HEK293 (cell line): Measurements from ENCODE around the gene MAIP1.

Experiments used
- GLI4 ChIP-seq: fragments of 450-650 bp; formaldehyde crosslinking; IDR thresholded peaks from 2 replicates; pipeline ENCODE4 v1.5.1; 2016; ENCODE audit warnings: missing biosample characterization, missing genetic modification characterization
- IKZF3 ChIP-seq: fragments of 450-650 bp; IDR thresholded peaks from 2 replicates; pipeline ENCODE4 v1.5.0; 2018; ENCODE audit warnings: missing biosample characterization, mild to moderate bottlenecking, missing genetic modification characterization, moderate library complexity
- KLF10 ChIP-seq: fragments of 450-650 bp; IDR thresholded peaks from 2 replicates; pipeline ENCODE4 v1.5.1; 2018; ENCODE audit warnings: missing biosample characterization, mild to moderate bottlenecking, missing genetic modification characterization
- KLF7 ChIP-seq: fragments of 450-650 bp; formaldehyde crosslinking; IDR thresholded peaks from 2 replicates; pipeline ENCODE4 v1.5.1; 2016; ENCODE audit warnings: missing biosample characterization, missing genetic modification characterization, borderline replicate concordance
- MYNN ChIP-seq: fragments of 450-650 bp; formaldehyde crosslinking; IDR thresholded peaks from 2 replicates; pipeline ENCODE4 v1.5.1; 2016; ENCODE audit warnings: missing biosample characterization, missing genetic modification characterization, borderline replicate concordance
- MZF1 ChIP-seq: fragments of 450-650 bp; formaldehyde crosslinking; IDR thresholded peaks from 2 replicates; pipeline ENCODE4 v1.5.1; 2017; ENCODE audit warnings: missing biosample characterization, missing genetic modification characterization, borderline replicate concordance
- SALL2 ChIP-seq: fragments of 450-650 bp; formaldehyde crosslinking; IDR thresholded peaks from 2 replicates; pipeline ENCODE4 v1.5.0; 2017; ENCODE audit warnings: missing biosample characterization, mild to moderate bottlenecking, missing genetic modification characterization, borderline replicate concordance
- SP2 ChIP-seq: fragments of 450-650 bp; formaldehyde crosslinking; IDR thresholded peaks from 2 replicates; pipeline ENCODE4 v1.5.1; 2016; ENCODE audit warnings: missing biosample characterization, missing genetic modification characterization
- ZBTB21 ChIP-seq: fragments of 450-650 bp; formaldehyde crosslinking; IDR thresholded peaks from 2 replicates; pipeline ENCODE4 v1.5.1; 2017; ENCODE audit warnings: missing biosample characterization, missing genetic modification characterization
- ZEB2 ChIP-seq: fragments of 450-650 bp; formaldehyde crosslinking; IDR thresholded peaks from 2 replicates; pipeline ENCODE4 v1.5.1; 2016; ENCODE audit warnings: missing biosample characterization, missing genetic modification characterization
- ZFP3 ChIP-seq: fragments of 450-650 bp; formaldehyde crosslinking; IDR thresholded peaks from 2 replicates; pipeline ENCODE4 v1.5.1; 2016; ENCODE audit warnings: low read depth, missing biosample characterization, missing genetic modification characterization
- ZFP37 ChIP-seq: fragments of 450-650 bp; formaldehyde crosslinking; IDR thresholded peaks from 2 replicates; pipeline ENCODE4 v1.5.1; 2016; ENCODE audit warnings: missing biosample characterization, missing genetic modification characterization
- ZIC2 ChIP-seq: fragments of 450-650 bp; formaldehyde crosslinking; IDR thresholded peaks from 2 replicates; pipeline ENCODE4 v1.5.1; 2016; ENCODE audit warnings: missing biosample characterization, missing genetic modification characterization
- ZNF138 ChIP-seq: fragments of 450-650 bp; formaldehyde crosslinking; IDR thresholded peaks from 2 replicates; pipeline ENCODE4 v1.5.1; 2016; ENCODE audit warnings: missing biosample characterization, missing genetic modification characterization, borderline replicate concordance
- ZNF175 ChIP-seq: fragments of 450-650 bp; formaldehyde crosslinking; IDR thresholded peaks from 2 replicates; pipeline ENCODE4 v1.5.1; 2016; ENCODE audit warnings: missing biosample characterization, missing genetic modification characterization
- ZNF19 ChIP-seq: fragments of 450-650 bp; formaldehyde crosslinking; IDR thresholded peaks from 2 replicates; pipeline ENCODE4; 2016; ENCODE audit warnings: missing biosample characterization, missing genetic modification characterization, low read depth
- ZNF202 ChIP-seq: fragments of 450-650 bp; formaldehyde crosslinking; IDR thresholded peaks from 2 replicates; pipeline ENCODE4 v1.5.1; 2016; ENCODE audit warnings: missing biosample characterization, missing genetic modification characterization, borderline replicate concordance
- ZNF223 ChIP-seq: fragments of 450-650 bp; formaldehyde crosslinking; IDR thresholded peaks from 2 replicates; pipeline ENCODE4 v1.5.1; 2016; ENCODE audit warnings: missing biosample characterization, missing genetic modification characterization
- ZNF248 ChIP-seq: fragments of 450-650 bp; formaldehyde crosslinking; IDR thresholded peaks from 2 replicates; pipeline ENCODE4 v1.5.1; 2017; ENCODE audit warnings: missing biosample characterization, missing genetic modification characterization
- ZNF266 ChIP-seq: fragments of 450-650 bp; formaldehyde crosslinking; IDR thresholded peaks from 2 replicates; pipeline ENCODE4 v1.5.1; 2016; ENCODE audit warnings: missing biosample characterization, missing genetic modification characterization, low read depth
- ZNF280C ChIP-seq: fragments of 450-650 bp; formaldehyde crosslinking; IDR thresholded peaks from 2 replicates; pipeline ENCODE4 v1.5.1; 2016; ENCODE audit warnings: missing biosample characterization, missing genetic modification characterization
- ZNF302 ChIP-seq: fragments of 450-650 bp; formaldehyde crosslinking; IDR thresholded peaks from 2 replicates; pipeline ENCODE4 v1.5.1; 2016; ENCODE audit warnings: missing biosample characterization, missing genetic modification characterization, low read depth
- ZNF341 ChIP-seq: fragments of 450-650 bp; formaldehyde crosslinking; IDR thresholded peaks from 2 replicates; pipeline ENCODE4; 2016; ENCODE audit warnings: low read depth, missing biosample characterization, missing genetic modification characterization
- ZNF366 ChIP-seq: fragments of 450-650 bp; formaldehyde crosslinking; conservative IDR thresholded peaks from 2 replicates; pipeline ENCODE4 v1.5.1; 2016; ENCODE audit warnings: missing biosample characterization, missing genetic modification characterization
- ZNF501 ChIP-seq: fragments of 450-650 bp; formaldehyde crosslinking; IDR thresholded peaks from 2 replicates; pipeline ENCODE4 v1.5.1; 2016; ENCODE audit warnings: missing biosample characterization, missing genetic modification characterization
- ZNF555 ChIP-seq: fragments of 450-650 bp; formaldehyde crosslinking; conservative IDR thresholded peaks from 2 replicates; pipeline ENCODE4 v1.5.1; 2017; ENCODE audit warnings: missing biosample characterization, mild to moderate bottlenecking, missing genetic modification characterization, inconsistent platforms
- ZNF785 ChIP-seq: fragments of 450-650 bp; formaldehyde crosslinking; IDR thresholded peaks from 2 replicates; pipeline ENCODE4 v1.5.1; 2016; ENCODE audit warnings: missing biosample characterization, missing genetic modification characterization
- ZXDB ChIP-seq: fragments of 450-650 bp; formaldehyde crosslinking; IDR thresholded peaks from 2 replicates; pipeline ENCODE4 v1.5.1; 2016; ENCODE audit warnings: missing biosample characterization, missing genetic modification characterization
- TF ChIP-seq, protein P1 (sequence below): fragments of 450-650 bp; formaldehyde crosslinking; IDR thresholded peaks from 2 replicates; pipeline ENCODE4 v1.5.1; 2016; ENCODE audit warnings: missing biosample characterization, missing genetic modification characterization, borderline replicate concordance
- TF ChIP-seq, protein P2 (sequence below): fragments of 450-650 bp; formaldehyde crosslinking; IDR thresholded peaks from 2 replicates; pipeline ENCODE4 v1.5.1; 2017; ENCODE audit warnings: missing biosample characterization, mild to moderate bottlenecking, missing genetic modification characterization, moderate library complexity
- TF ChIP-seq, protein P3 (sequence below): fragments of 450-650 bp; formaldehyde crosslinking; IDR thresholded peaks from 2 replicates; pipeline ENCODE4 v1.5.1; 2016; ENCODE audit warnings: missing biosample characterization, missing genetic modification characterization

MAIP1 gene

GRCh38 chr2:199955339-199956061 is at the start of gene MAIP1, which contains the start of gene TYW5 (continued):
- TF ChIP-seq GLI4 (tag by site-specific recombination) (peak; percentile 26; the same call in 1 of the 2 replicates), ZNF341 (tag by site-specific recombination) (0 out of 2 replicates have a peak, but pooled peaks have one; percentile 14), ZNF302 (tag by site-specific recombination) (no peak), ZNF366 (tag by site-specific recombination) (no peak), ZFP37 (tag by site-specific recombination) (peak; percentile 99), KLF7 (tag by site-specific recombination) (no peak), ZNF202 (tag by site-specific recombination) (no peak), ZNF175 (tag by site-specific recombination) (no peak), SALL2 (peak; percentile 56; the same call in 1 of the 2 replicates), ZNF138 (tag by site-specific recombination) (no peak), ZNF501 (tag by site-specific recombination) (peak; percentile 95), ZNF785 (tag by site-specific recombination) (no peak), SP2 (peak; percentile 45), IKZF3 (peak; percentile 38; the same call in 1 of the 2 replicates), ZNF223 (tag by site-specific recombination) (0 out of 2 replicates have a peak, but pooled peaks have one; percentile 32), ZFP3 (tag by site-specific recombination) (no peak), ZNF19 (tag by site-specific recombination) (no peak), ZNF248 (tag by site-specific recombination) (no peak), ZEB2 (peak; percentile 76), ZNF555 (no peak), KLF10 (tag by site-specific recombination) (peak; percentile 50; the same call in 1 of the 2 replicates), MZF1 (tag by site-specific recombination) (no peak), ZBTB21 (tag by site-specific recombination) (0 out of 2 replicates have a peak, but pooled peaks have one; percentile 29), ZIC2 (tag by site-specific recombination) (peak; percentile 53), ZXDB (tag by site-specific recombination) (peak; percentile 95), ZNF266 (tag by site-specific recombination) (0 out of 2 replicates have a peak, but pooled peaks have one; percentile 8), ZNF280C (tag by site-specific recombination) (no peak), MYNN (peak; percentile 57; the same call in 1 of the 2 replicates)
- TF ChIP-seq, protein P1, sequence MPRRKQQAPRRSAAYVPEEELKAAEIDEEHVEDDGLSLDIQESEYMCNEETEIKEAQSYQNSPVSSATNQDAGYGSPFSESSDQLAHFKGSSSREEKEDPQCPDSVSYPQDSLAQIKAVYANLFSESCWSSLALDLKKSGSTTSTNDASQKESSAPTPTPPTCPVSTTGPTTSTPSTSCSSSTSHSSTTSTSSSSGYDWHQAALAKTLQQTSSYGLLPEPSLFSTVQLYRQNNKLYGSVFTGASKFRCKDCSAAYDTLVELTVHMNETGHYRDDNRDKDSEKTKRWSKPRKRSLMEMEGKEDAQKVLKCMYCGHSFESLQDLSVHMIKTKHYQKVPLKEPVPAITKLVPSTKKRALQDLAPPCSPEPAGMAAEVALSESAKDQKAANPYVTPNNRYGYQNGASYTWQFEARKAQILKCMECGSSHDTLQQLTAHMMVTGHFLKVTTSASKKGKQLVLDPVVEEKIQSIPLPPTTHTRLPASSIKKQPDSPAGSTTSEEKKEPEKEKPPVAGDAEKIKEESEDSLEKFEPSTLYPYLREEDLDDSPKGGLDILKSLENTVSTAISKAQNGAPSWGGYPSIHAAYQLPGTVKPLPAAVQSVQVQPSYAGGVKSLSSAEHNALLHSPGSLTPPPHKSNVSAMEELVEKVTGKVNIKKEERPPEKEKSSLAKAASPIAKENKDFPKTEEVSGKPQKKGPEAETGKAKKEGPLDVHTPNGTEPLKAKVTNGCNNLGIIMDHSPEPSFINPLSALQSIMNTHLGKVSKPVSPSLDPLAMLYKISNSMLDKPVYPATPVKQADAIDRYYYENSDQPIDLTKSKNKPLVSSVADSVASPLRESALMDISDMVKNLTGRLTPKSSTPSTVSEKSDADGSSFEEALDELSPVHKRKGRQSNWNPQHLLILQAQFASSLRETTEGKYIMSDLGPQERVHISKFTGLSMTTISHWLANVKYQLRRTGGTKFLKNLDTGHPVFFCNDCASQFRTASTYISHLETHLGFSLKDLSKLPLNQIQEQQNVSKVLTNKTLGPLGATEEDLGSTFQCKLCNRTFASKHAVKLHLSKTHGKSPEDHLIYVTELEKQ (tag by site-specific recombination): no peak
- TF ChIP-seq, protein P2, sequence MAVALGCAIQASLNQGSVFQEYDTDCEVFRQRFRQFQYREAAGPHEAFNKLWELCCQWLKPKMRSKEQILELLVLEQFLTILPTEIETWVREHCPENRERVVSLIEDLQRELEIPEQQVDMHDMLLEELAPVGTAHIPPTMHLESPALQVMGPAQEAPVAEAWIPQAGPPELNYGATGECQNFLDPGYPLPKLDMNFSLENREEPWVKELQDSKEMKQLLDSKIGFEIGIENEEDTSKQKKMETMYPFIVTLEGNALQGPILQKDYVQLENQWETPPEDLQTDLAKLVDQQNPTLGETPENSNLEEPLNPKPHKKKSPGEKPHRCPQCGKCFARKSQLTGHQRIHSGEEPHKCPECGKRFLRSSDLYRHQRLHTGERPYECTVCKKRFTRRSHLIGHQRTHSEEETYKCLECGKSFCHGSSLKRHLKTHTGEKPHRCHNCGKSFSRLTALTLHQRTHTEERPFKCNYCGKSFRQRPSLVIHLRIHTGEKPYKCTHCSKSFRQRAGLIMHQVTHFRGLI (tag by site-specific recombination): no peak
- TF ChIP-seq, protein P3, sequence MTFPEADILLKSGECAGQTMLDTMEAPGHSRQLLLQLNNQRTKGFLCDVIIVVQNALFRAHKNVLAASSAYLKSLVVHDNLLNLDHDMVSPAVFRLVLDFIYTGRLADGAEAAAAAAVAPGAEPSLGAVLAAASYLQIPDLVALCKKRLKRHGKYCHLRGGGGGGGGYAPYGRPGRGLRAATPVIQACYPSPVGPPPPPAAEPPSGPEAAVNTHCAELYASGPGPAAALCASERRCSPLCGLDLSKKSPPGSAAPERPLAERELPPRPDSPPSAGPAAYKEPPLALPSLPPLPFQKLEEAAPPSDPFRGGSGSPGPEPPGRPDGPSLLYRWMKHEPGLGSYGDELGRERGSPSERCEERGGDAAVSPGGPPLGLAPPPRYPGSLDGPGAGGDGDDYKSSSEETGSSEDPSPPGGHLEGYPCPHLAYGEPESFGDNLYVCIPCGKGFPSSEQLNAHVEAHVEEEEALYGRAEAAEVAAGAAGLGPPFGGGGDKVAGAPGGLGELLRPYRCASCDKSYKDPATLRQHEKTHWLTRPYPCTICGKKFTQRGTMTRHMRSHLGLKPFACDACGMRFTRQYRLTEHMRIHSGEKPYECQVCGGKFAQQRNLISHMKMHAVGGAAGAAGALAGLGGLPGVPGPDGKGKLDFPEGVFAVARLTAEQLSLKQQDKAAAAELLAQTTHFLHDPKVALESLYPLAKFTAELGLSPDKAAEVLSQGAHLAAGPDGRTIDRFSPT (tag by site-specific recombination): peak; percentile 52; the same call in 1 of the 2 replicates
